CD14-positive monocyte (primary cell): ENCODE measurements around the gene AOPEP. TPM values are rescaled to one million over a fixed set of nuclear protein-coding genes. Genes with fewer than 3 reads are reported as not detected.

Experiments used
- DNase-seq, 3 donors: peaks; one replicate each; pipeline ENCODE4 v3.0.0-alpha.2; 2011 to 2022
- H2AFZ ChIP-seq: 2 replicates; pipeline ENCODE4 v1.6.0; 2012; ENCODE audit warnings: mild to moderate bottlenecking, low read depth, low read length, inconsistent platforms; ENCODE audit not compliant: insufficient read depth, poor library complexity, severe bottlenecking
- H3K27ac ChIP-seq, 2 donors: 1 replicate in 1 of 2; 2 replicates in 1 of 2; pipeline ENCODE4 v1.5.1; 2012 to 2013; ENCODE audit warnings: low read length in 2 of 2, control low read depth in 1 of 2, inconsistent platforms in 1 of 2, low read depth in 1 of 2, mild to moderate bottlenecking in 1 of 2
- H3K27me3 ChIP-seq, 2 donors: one replicate each; pipeline versions ENCODE4 v1.6.0 to v1.6.1; 2011 to 2013; ENCODE audit warnings: low read length in 2 of 2; ENCODE audit not compliant: control insufficient read depth in 2 of 2, insufficient read depth in 2 of 2
- H3K36me3 ChIP-seq, 2 donors: replicated peaks in 1 of 2; 1 replicate in 1 of 2; 2 replicates in 1 of 2; pipeline versions ENCODE4 v1.5.1 to v1.6.1; 2012 to 2013; ENCODE audit warnings: low read length in 2 of 2, control low read depth in 1 of 2, inconsistent platforms in 1 of 2, mild to moderate bottlenecking in 1 of 2; ENCODE audit not compliant: insufficient read depth in 2 of 2, control insufficient read depth in 1 of 2
- H3K4me1 ChIP-seq, 2 donors: 1 replicate in 1 of 2; 2 replicates in 1 of 2; pipeline versions ENCODE4 v1.5.1 to v1.6.1; 2012 to 2013; ENCODE audit warnings: low read length in 2 of 2, control low read depth in 1 of 2, inconsistent platforms in 1 of 2, mild to moderate bottlenecking in 1 of 2, moderate library complexity in 1 of 2; ENCODE audit not compliant: insufficient read depth in 2 of 2, control insufficient read depth in 1 of 2
- H3K4me2 ChIP-seq: replicated peaks from 2 replicates; pipeline ENCODE3; 2012; ENCODE audit warnings: low read length, moderate library complexity, mild to moderate bottlenecking; ENCODE audit not compliant: poor library complexity, severe bottlenecking; ENCODE audit errors: extremely low read depth
- H3K4me3 ChIP-seq, 3 experiments: fragments of 200-600 bp in 1 of 3; sonication (generic) in 1 of 3; replicated peaks in 1 of 3; 1 replicate in 2 of 3; 2 replicates in 1 of 3; pipeline ENCODE4 v1.5.1; 2011 to 2013; ENCODE audit warnings: low read length in 3 of 3, mild to moderate bottlenecking in 3 of 3, control low read depth in 2 of 3, low read depth in 2 of 3, inconsistent platforms in 1 of 3, moderate library complexity in 1 of 3
- H3K79me2 ChIP-seq: 2 replicates; pipeline ENCODE4 v1.6.0; 2012; ENCODE audit warnings: mild to moderate bottlenecking, control low read depth, inconsistent platforms, low read length, moderate library complexity; ENCODE audit not compliant: insufficient read depth
- H3K9ac ChIP-seq: 2 replicates; pipeline ENCODE4 v1.6.0; 2017; ENCODE audit warnings: low read length, mild to moderate bottlenecking; ENCODE audit not compliant: insufficient read depth, poor library complexity, severe bottlenecking
- H3K9me3 ChIP-seq, 2 donors: replicated peaks in 1 of 2; 1 replicate in 1 of 2; 2 replicates in 1 of 2; pipeline versions ENCODE4 v1.5.1 to v1.6.1; 2012 to 2013; ENCODE audit warnings: low read length in 2 of 2, control low read depth in 1 of 2; ENCODE audit not compliant: control insufficient read depth in 1 of 2, insufficient read depth in 1 of 2
- H4K20me1 ChIP-seq: 2 replicates; pipeline ENCODE4 v1.6.0; 2012; ENCODE audit warnings: mild to moderate bottlenecking, low read length, control low read depth, moderate library complexity; ENCODE audit not compliant: insufficient read depth
- H3K27ac Mint-ChIP-seq, 7 donors: one replicate each; pipeline ENCODE4 v1.8.0; 2020; ENCODE audit warnings: mild to moderate bottlenecking in 7 of 7, mixed read lengths in 7 of 7, moderate library complexity in 6 of 7, inconsistent platforms in 2 of 7
- H3K27me3 Mint-ChIP-seq, 3 donors: one replicate each; pipeline ENCODE4 v1.8.0; 2021 to 2022; ENCODE audit warnings: low read depth in 3 of 3, mild to moderate bottlenecking in 3 of 3, mixed read lengths in 3 of 3, moderate library complexity in 3 of 3, inconsistent platforms in 1 of 3
- H3K36me3 Mint-ChIP-seq, 2 donors: one replicate each; pipeline ENCODE4 v1.8.0; 2020; ENCODE audit warnings: mixed read lengths in 2 of 2, inconsistent platforms in 1 of 2, mild to moderate bottlenecking in 1 of 2
- H3K4me1 Mint-ChIP-seq: one replicate; pipeline ENCODE4 v1.8.0; 2020; ENCODE audit warnings: mild to moderate bottlenecking, mixed read lengths
- H3K4me3 Mint-ChIP-seq, 2 donors: one replicate each; pipeline ENCODE4 v1.8.0; 2020; ENCODE audit warnings: mild to moderate bottlenecking in 2 of 2, mixed read lengths in 2 of 2, moderate library complexity in 1 of 2
- H3K9me3 Mint-ChIP-seq, 7 donors: one replicate each; pipeline ENCODE4 v1.8.0; 2020 to 2022; ENCODE audit warnings: mixed read lengths in 7 of 7, mild to moderate bottlenecking in 6 of 7, moderate library complexity in 6 of 7, inconsistent platforms in 2 of 7
- WGBS: methylation state at CpG from one replicate; pipeline ENCODE4 v1.1.5; 2013; ENCODE audit warnings: missing lambda C conversion rate; ENCODE audit not compliant: insufficient coverage; 5-methylcytosine and 5-hydroxymethylcytosine counted together
- intact Hi-C, 2 donors: fragments of 100-400 bp; cut with micrococcal nuclease; formaldehyde crosslinking; loops; one replicate each; pipeline versions ENCODE4 v1.15.0 to v1.15.1; 2023
- polyA plus RNA-seq, 3 donors: library from polyadenylated mRNA; depleted of rRNA in 1 of 3; unstranded in 2 of 3; stranded (reverse) in 1 of 3; fragments of 300-500 nt in 2 of 3; fragments of >200 nt in 1 of 3; fragmentation: Illumina TruSeq in 2 of 3; gene quantifications; 1 replicate in 2 of 3; 2 replicates in 1 of 3; pipeline ENCODE4 v1.2.3, GENCODE V29; 2012 to 2021
- TF ChIP-seq, protein P1 (sequence below): fragments of 200-600 bp; IDR thresholded peaks from one replicate; pipeline ENCODE4 v1.8.0; 2022; ENCODE audit warnings: antibody characterized with exemption, mild to moderate bottlenecking

Gene AOPEP
- polyA plus RNA-seq, 3 donors, result 3.0 to 4.1 (median 3.1) TPM

DNA sequence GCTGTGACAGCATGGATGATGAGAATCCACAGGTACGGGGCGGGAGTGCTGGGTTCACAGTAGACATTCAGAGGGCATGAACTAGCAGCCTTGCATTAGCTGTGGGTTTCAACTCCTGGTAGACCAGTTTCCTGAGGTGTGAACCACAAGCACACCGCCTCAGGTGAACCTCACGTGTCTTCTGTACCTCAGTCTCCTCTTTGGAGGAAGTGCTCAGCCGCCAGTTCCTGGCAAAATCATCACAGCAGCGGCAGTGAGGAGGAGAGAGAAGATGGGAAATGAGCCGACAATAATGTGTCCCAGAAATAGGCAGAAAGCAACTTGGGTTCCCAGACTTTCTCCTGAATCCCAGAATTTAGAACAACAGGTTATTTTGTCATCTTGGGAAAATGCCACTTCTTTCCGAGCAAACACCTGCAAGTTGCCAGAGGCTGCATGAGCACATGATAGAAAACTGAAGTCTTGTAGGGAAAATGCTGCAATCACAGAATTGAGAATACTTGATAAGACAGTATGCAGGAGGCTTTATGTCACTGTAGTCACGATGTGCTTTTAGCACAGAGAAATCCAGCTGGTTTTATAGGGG, 258.5 kb downstream of the AOPEP start:
- intact Hi-C loops, result no loop called here
- TF ChIP-seq, protein P1, sequence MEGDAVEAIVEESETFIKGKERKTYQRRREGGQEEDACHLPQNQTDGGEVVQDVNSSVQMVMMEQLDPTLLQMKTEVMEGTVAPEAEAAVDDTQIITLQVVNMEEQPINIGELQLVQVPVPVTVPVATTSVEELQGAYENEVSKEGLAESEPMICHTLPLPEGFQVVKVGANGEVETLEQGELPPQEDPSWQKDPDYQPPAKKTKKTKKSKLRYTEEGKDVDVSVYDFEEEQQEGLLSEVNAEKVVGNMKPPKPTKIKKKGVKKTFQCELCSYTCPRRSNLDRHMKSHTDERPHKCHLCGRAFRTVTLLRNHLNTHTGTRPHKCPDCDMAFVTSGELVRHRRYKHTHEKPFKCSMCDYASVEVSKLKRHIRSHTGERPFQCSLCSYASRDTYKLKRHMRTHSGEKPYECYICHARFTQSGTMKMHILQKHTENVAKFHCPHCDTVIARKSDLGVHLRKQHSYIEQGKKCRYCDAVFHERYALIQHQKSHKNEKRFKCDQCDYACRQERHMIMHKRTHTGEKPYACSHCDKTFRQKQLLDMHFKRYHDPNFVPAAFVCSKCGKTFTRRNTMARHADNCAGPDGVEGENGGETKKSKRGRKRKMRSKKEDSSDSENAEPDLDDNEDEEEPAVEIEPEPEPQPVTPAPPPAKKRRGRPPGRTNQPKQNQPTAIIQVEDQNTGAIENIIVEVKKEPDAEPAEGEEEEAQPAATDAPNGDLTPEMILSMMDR, result no peak
- Histone ChIP-seq H2AFZ (no peak overlapping the region), H3K4me1 (no peaks in the 10 kb centered on the region), H3K9me3 (no peaks in the 10 kb centered on the region), H3K4me3 (no peak overlapping the region), H3K27ac (no peak overlapping the region), H3K27me3 (no peaks in the 10 kb centered on the region), H3K9ac (no peak overlapping the region), H3K4me2 (no peak overlapping the region), H4K20me1 (no peaks in the 10 kb centered on the region), H3K79me2 (no peaks in the 10 kb centered on the region), H3K36me3 (no peaks in the 10 kb centered on the region)
- Mint-ChIP-seq H3K4me3 (no peak overlapping the region), H3K27me3 (peaks cover 0 to 1% (median 0%) of the 10 kb centered on the region in 3 donors), H3K36me3 (peaks cover 3 to 4% of the 10 kb centered on the region in 2 donors), H3K4me1 (no peaks in the 10 kb centered on the region), H3K9me3 (peaks cover 0 to 2% (median 0%) of the 10 kb centered on the region in 7 donors), H3K27ac (no peak overlapping the region)
- no peak for DNase-seq
- 77% methylated on average over 7 of the region's 9 CpGs for WGBS

DNA sequence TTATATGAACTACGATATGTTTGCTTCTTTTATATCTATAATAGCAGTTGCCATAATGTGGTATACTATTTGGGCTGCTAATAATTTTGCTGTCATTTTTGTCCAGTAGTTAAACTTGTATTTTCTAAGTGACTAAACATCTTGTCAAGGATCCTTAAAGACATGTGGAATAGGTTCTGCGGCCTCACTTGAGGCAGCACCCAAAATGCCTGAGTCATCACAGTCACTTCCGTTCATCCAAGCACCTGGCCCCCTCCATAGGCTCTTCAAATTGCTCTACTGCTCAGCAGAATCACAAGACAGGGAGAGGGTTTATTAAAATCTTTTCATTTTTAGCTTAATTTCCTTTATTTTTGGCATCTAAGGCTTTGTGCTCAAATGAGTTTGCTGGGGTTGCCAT, 259.1 kb downstream of the AOPEP start:
- H3K36me3 Mint-ChIP-seq, result peaks cover 3 to 4% of the 10 kb centered on the region in 2 donors
- no peaks in the 10 kb centered on the region for H3K79me2 ChIP-seq
- H3K4me3 ChIP-seq, result no peak overlapping the region
- H3K27ac ChIP-seq, result no peak overlapping the region
- H3K4me1 ChIP-seq, result no peaks in the 10 kb centered on the region
- no peaks in the 10 kb centered on the region for H3K36me3 ChIP-seq
- no peak overlapping the region for H2AFZ ChIP-seq
- intact Hi-C loops, result no loop called here
- WGBS, result no CpG with 5 or more reads among the region's 3 CpGs
- no peak overlapping the region for H3K4me3 Mint-ChIP-seq
- H3K27ac Mint-ChIP-seq, result no peak overlapping the region
- peaks cover 0 to 2% (median 0%) of the 10 kb centered on the region in 7 donors for H3K9me3 Mint-ChIP-seq
- H4K20me1 ChIP-seq, result no peaks in the 10 kb centered on the region
- peaks cover 0 to 1% (median 0%) of the 10 kb centered on the region in 3 donors for H3K27me3 Mint-ChIP-seq
- H3K4me1 Mint-ChIP-seq, result no peaks in the 10 kb centered on the region
- no peak for DNase-seq
- TF ChIP-seq, protein P1, result no peak
- H3K9me3 ChIP-seq, result no peaks in the 10 kb centered on the region
- no peak overlapping the region for H3K9ac ChIP-seq
- H3K27me3 ChIP-seq, result no peaks in the 10 kb centered on the region
- H3K4me2 ChIP-seq, result no peak overlapping the region
